Peyer's patch (tissue), 4 donors: Measurements from ENCODE around the gene RAPSN.

Source experiments
- POLR2A ChIP-seq, 2 donors: fragments of 450-650 bp; IDR thresholded peaks; one replicate each; pipeline ENCODE4 v1.5.1; 2017; ENCODE audit warnings: antibody characterized with exemption in 2 of 2, mild to moderate bottlenecking in 2 of 2, moderate library complexity in 2 of 2
- TF ChIP-seq, protein P1 (sequence below), 6 experiments: fragments of 450-650 bp in 4 of 6; fragments of 200-600 bp in 2 of 6; sonication (generic) in 1 of 6; IDR thresholded peaks; one replicate each; pipeline ENCODE4 v1.5.1; 2017 to 2019; ENCODE audit warnings: antibody characterized with exemption in 6 of 6, mild to moderate bottlenecking in 3 of 6, moderate library complexity in 1 of 6

DNA sequence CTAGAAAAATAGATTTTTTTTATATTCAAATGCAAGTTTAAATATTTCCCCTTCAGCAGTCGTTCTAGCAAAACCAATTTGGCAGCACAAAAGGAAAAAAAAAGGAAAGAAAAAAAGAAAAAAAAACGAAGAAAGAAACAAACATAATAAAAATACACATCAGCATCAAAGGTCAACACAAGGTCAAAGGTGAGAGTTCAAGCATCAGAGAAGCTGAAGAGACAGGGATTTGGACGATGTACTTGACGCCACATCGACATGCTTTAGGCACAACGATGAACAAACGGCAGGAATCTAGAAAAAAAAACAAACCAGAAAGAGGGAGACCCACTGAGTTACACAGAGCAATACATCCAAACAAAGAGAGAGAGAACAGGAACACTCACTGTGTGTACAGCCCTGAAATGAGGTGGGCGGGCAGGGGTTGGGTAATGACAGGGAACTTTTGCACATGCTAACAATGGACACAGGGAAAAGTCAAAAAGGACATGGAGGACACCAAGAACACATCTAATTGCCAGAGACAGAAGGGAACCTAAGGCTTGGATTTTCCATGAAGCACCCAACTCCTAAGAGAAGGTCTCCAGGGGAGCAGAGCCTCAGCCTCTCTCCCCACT is 19.8 kb upstream of the RAPSN start:
- no peak for TF ChIP-seq POLR2A (IDR thresholded peaks at IDR 0.05)
- TF ChIP-seq, protein P1, sequence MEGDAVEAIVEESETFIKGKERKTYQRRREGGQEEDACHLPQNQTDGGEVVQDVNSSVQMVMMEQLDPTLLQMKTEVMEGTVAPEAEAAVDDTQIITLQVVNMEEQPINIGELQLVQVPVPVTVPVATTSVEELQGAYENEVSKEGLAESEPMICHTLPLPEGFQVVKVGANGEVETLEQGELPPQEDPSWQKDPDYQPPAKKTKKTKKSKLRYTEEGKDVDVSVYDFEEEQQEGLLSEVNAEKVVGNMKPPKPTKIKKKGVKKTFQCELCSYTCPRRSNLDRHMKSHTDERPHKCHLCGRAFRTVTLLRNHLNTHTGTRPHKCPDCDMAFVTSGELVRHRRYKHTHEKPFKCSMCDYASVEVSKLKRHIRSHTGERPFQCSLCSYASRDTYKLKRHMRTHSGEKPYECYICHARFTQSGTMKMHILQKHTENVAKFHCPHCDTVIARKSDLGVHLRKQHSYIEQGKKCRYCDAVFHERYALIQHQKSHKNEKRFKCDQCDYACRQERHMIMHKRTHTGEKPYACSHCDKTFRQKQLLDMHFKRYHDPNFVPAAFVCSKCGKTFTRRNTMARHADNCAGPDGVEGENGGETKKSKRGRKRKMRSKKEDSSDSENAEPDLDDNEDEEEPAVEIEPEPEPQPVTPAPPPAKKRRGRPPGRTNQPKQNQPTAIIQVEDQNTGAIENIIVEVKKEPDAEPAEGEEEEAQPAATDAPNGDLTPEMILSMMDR (IDR thresholded peaks at IDR 0.05), result no peak
